ENCODE measurements around the gene USP25. TPM values are rescaled to one million over a fixed set of nuclear protein-coding genes. Genes with fewer than 3 reads are reported as not detected.

USP25 gene
- total RNA-seq, 4 donors from 2014 or later, result 17.4 to 42.0 (median 27.5) TPM

GRCh38 chr21:15722591-15723324 lies 7.0 kb upstream of the USP25 start:
- peaks cover 0 to 12% (median 0%) of the 10 kb centered on the region in 3 donors for H3K4me1 ChIP-seq
- H3K4me3 ChIP-seq, result no peak overlapping the region
- 44 to 52% methylated on average over 4 of the region's 4 CpGs for WGBS, 2 donors
- no peaks in the 10 kb centered on the region for H3K36me3 ChIP-seq
- H3K9me3 ChIP-seq, result no peaks in the 10 kb centered on the region
- no peak for DNase-seq
- H3K27me3 ChIP-seq, result no peaks in the 10 kb centered on the region
- TF ChIP-seq CTCF (IDR thresholded peaks at IDR 0.05) (no peak), POLR2A (IDR thresholded peaks at IDR 0.05) (no peak)
- intact Hi-C loops (cut with DNase I), result no loop called here
- H3K27ac ChIP-seq, result peak overlapping the region in 2 of 4 donors; percentile 49 to 51

- intact Hi-C loops (cut with DNase I), result no loop called here
- H3K36me3 ChIP-seq, result no peaks in the 10 kb centered on the region
Measured at GRCh38 chr21:15725949-15726348, 3.8 kb upstream of the USP25 start.

GRCh38 chr21:15728046-15728445 lies 1.7 kb upstream of the USP25 start:
- Histone ChIP-seq H3K36me3 (no peaks in the 10 kb centered on the region), H3K4me3 (no peak overlapping the region), H3K27me3 (no peaks in the 10 kb centered on the region), H3K4me1 (peaks cover 0 to 31% (median 5%) of the 10 kb centered on the region in 3 donors), H3K27ac (no peak overlapping the region), H3K9me3 (no peaks in the 10 kb centered on the region)
- WGBS, 2 donors, result 85 to 89% methylated on average over 3 of the region's 3 CpGs
- intact Hi-C loops (cut with DNase I), result no loop called here
- no peak for DNase-seq
- no peak for TF ChIP-seq POLR2A (IDR thresholded peaks at IDR 0.05)
- no peak for TF ChIP-seq CTCF (IDR thresholded peaks at IDR 0.05)

More at GRCh38 chr21:15725949-15726348, 3.8 kb upstream of the USP25 start:
- 84 to 85% methylated on average over 3 of the region's 3 CpGs for WGBS, 2 donors
- no peak for TF ChIP-seq POLR2A (IDR thresholded peaks at IDR 0.05)
- TF ChIP-seq CTCF (IDR thresholded peaks at IDR 0.05), result no peak
- Histone ChIP-seq H3K4me3 (no peak overlapping the region), H3K27ac (no peak overlapping the region), H3K4me1 (peaks cover 0 to 21% (median 0%) of the 10 kb centered on the region in 3 donors), H3K27me3 (no peaks in the 10 kb centered on the region), H3K9me3 (no peaks in the 10 kb centered on the region)
- no peak for DNase-seq

GRCh38 chr21:15729346-15729673 lies 472 bp upstream of the USP25 start:
- peaks cover 3 to 43% (median 12%) of the 10 kb centered on the region in 3 donors for H3K4me1 ChIP-seq
- H3K4me3 ChIP-seq, result peak overlapping the region; percentile 72 to 92 (median 75)
- no peaks in the 10 kb centered on the region for H3K36me3 ChIP-seq
- peak overlapping the region; percentile 90 to 99 (median 96) for H3K27ac ChIP-seq
- no peaks in the 10 kb centered on the region for H3K9me3 ChIP-seq
- 1 to 3% methylated on average over 8 to 11 of the region's 11 CpGs for WGBS, 2 donors
- DNase-seq, result no peak
- no peaks in the 10 kb centered on the region for H3K27me3 ChIP-seq
- TF ChIP-seq POLR2A (IDR thresholded peaks at IDR 0.05), result no peak
- TF ChIP-seq CTCF (IDR thresholded peaks at IDR 0.05), result no peak
- intact Hi-C loops (cut with DNase I), result no loop called here

GRCh38 chr21:15730484-15731242 lies 881 bp downstream of the USP25 start:
- Histone ChIP-seq H3K27ac (peak overlapping the region; percentile 90 to 99 (median 96)), H3K9me3 (no peaks in the 10 kb centered on the region), H3K4me1 (peaks cover 4 to 55% (median 12%) of the 10 kb centered on the region in 3 donors), H3K4me3 (peak overlapping the region; percentile 72 to 92 (median 75)), H3K36me3 (no peaks in the 10 kb centered on the region), H3K27me3 (no peaks in the 10 kb centered on the region)
- TF ChIP-seq POLR2A (IDR thresholded peaks at IDR 0.05) (no peak), CTCF (IDR thresholded peaks at IDR 0.05) (no peak)
- 0% methylated on average over 8 to 13 of the region's 30 CpGs for WGBS, 2 donors
- DNase-seq, result no peak
- intact Hi-C loops (cut with DNase I), result loop anchor here (10.0 kb wide), 1 partner anchor 94 kb away; no protein-coding TSS in a partner anchor
